Peyer's patch (tissue), 4 donors: ENCODE results near the gene ADRM1. TPM values are rescaled to one million over a fixed set of nuclear protein-coding genes. Genes with fewer than 3 reads are reported as not detected.

ENCODE experiments used
- DNase-seq, 3 donors: peaks; one replicate each; pipeline ENCODE4 v3.0.0-alpha.2; 2017 to 2019
- H3K27ac ChIP-seq, 4 donors: fragments of 200-600 bp; sonication (generic); one replicate each; pipeline ENCODE4 v1.5.1; 2016 to 2019
- H3K27me3 ChIP-seq, 2 donors: fragments of 200-600 bp; sonication (generic); one replicate each; pipeline ENCODE4 v1.5.1; 2019
- H3K36me3 ChIP-seq, 3 donors: fragments of 200-600 bp; sonication (generic); one replicate each; pipeline ENCODE4 v1.5.1; 2016 to 2019
- H3K4me1 ChIP-seq, 4 donors: fragments of 200-600 bp; sonication (generic); one replicate each; pipeline ENCODE4 v1.5.1; 2016 to 2019
- H3K4me3 ChIP-seq, 4 donors: fragments of 200-600 bp; sonication (generic); 1 replicate in 3 of 4; 2 replicates in 1 of 4; pipeline ENCODE4 v1.5.1; 2016 to 2019; ENCODE audit warnings: mild to moderate bottlenecking in 1 of 4
- H3K9me3 ChIP-seq, 4 donors: fragments of 200-600 bp; sonication (generic); one replicate each; pipeline ENCODE4 v1.5.1; 2016 to 2019; ENCODE audit warnings: mild to moderate bottlenecking in 1 of 4
- POLR2A ChIP-seq, 2 donors: fragments of 450-650 bp; IDR thresholded peaks; one replicate each; pipeline ENCODE4 v1.5.1; 2017; ENCODE audit warnings: antibody characterized with exemption in 2 of 2, mild to moderate bottlenecking in 2 of 2, moderate library complexity in 2 of 2
- total RNA-seq, 4 donors: library from RNA; depleted of rRNA; stranded (reverse); fragments of >200 nt; gene quantifications; one replicate each; pipeline ENCODE4 v1.1.0, GENCODE V29; 2016
- TF ChIP-seq, protein P1 (sequence below), 6 experiments: fragments of 450-650 bp in 4 of 6; fragments of 200-600 bp in 2 of 6; sonication (generic) in 1 of 6; IDR thresholded peaks; one replicate each; pipeline ENCODE4 v1.5.1; 2017 to 2019; ENCODE audit warnings: antibody characterized with exemption in 6 of 6, mild to moderate bottlenecking in 3 of 6, moderate library complexity in 1 of 6

ADRM1 gene
- total RNA-seq, 4 donors from 2014 or later = 90.8 to 136 (median 99.7) TPM

GRCh38 chr20:62258499-62259293, 44.1 kb upstream of the ADRM1 start:
- Histone ChIP-seq H3K9me3 (no peaks in the 10 kb centered on the region), H3K36me3 (peaks cover 0 to 82% (median 0%) of the 10 kb centered on the region in 3 donors)

DNA sequence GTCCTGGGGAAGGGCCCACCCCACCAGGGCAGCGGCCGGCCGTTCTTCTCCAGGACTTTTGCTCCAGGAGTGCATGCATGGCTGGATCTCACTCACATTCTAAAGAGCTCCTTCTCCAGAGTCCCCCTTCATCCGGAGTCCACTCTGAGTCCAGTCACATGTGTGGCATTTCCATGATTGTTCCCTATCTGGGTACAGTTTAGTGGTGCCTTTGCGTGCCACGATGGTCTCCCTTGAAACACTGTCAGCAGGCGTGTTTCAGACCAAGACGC, 43.6 kb upstream of the ADRM1 start:
- H3K27me3 ChIP-seq = no peaks in the 10 kb centered on the region
- H3K4me1 ChIP-seq = no peaks in the 10 kb centered on the region
- H3K4me3 ChIP-seq = no peak overlapping the region
- DNase-seq = no peak
- peaks cover 0 to 85% (median 0%) of the 10 kb centered on the region in 3 donors for H3K36me3 ChIP-seq
- H3K27ac ChIP-seq = no peak overlapping the region
- TF ChIP-seq, protein P1, sequence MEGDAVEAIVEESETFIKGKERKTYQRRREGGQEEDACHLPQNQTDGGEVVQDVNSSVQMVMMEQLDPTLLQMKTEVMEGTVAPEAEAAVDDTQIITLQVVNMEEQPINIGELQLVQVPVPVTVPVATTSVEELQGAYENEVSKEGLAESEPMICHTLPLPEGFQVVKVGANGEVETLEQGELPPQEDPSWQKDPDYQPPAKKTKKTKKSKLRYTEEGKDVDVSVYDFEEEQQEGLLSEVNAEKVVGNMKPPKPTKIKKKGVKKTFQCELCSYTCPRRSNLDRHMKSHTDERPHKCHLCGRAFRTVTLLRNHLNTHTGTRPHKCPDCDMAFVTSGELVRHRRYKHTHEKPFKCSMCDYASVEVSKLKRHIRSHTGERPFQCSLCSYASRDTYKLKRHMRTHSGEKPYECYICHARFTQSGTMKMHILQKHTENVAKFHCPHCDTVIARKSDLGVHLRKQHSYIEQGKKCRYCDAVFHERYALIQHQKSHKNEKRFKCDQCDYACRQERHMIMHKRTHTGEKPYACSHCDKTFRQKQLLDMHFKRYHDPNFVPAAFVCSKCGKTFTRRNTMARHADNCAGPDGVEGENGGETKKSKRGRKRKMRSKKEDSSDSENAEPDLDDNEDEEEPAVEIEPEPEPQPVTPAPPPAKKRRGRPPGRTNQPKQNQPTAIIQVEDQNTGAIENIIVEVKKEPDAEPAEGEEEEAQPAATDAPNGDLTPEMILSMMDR (IDR thresholded peaks at IDR 0.05) = no peak
- no peak for TF ChIP-seq POLR2A (IDR thresholded peaks at IDR 0.05)
- no peaks in the 10 kb centered on the region for H3K9me3 ChIP-seq

More at GRCh38 chr20:62258499-62259293, 44.1 kb upstream of the ADRM1 start:
- H3K27ac ChIP-seq = no peak overlapping the region
- H3K4me3 ChIP-seq = no peak overlapping the region
- no peaks in the 10 kb centered on the region for H3K27me3 ChIP-seq
- TF ChIP-seq, protein P1 (IDR thresholded peaks at IDR 0.05) = no peak
- TF ChIP-seq POLR2A (IDR thresholded peaks at IDR 0.05) = no peak
- no peak for DNase-seq
- no peaks in the 10 kb centered on the region for H3K4me1 ChIP-seq

DNA sequence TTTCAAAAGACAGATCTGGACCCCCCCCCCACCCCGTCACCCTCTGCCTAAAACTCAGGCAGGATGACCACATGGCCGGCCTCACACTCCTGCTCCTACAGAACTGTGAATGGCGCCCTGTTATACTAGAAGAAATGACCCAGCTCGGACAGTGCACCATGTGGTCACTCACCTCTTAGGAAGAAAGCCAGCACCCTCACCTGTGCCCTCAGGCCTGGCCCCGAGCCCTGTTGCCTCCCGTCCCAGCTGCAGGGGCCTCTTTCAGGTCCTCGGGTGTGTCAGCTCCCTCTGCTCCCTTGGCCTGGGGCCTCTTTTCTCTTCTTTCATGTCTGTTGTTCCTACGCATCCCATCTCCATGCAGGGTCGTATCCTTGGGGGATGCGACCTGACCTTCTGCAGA, 40.7 kb upstream of the ADRM1 start:
- peaks cover 0 to 86% (median 0%) of the 10 kb centered on the region in 3 donors for H3K36me3 ChIP-seq
- DNase-seq = no peak
- TF ChIP-seq POLR2A (IDR thresholded peaks at IDR 0.05) = no peak
- TF ChIP-seq, protein P1 (IDR thresholded peaks at IDR 0.05) = no peak
- H3K27me3 ChIP-seq = no peaks in the 10 kb centered on the region
- H3K4me3 ChIP-seq = no peak overlapping the region
- no peaks in the 10 kb centered on the region for H3K9me3 ChIP-seq
- H3K4me1 ChIP-seq = no peaks in the 10 kb centered on the region
- H3K27ac ChIP-seq = no peak overlapping the region

DNA sequence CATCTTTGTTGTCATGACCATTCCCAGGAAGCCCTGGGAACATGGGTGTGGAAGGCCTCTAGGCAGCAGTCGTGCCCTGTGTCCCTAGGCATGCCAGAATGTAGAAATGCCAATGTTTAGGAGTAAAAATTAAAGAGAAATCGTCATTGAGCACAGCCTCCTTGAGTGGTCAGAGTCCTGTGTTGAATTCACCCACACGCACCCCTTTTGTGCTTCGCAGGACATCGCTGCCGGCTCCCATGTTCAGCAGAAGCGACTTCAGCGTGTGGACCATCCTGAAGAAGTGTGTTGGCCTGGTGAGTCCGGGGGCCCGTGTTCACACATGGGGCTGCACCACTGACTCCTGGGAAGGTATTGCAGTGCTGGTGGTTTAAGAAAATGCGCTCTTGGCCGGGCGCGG, 39.4 kb upstream of the ADRM1 start:
- no peaks in the 10 kb centered on the region for H3K4me1 ChIP-seq
- no peaks in the 10 kb centered on the region for H3K9me3 ChIP-seq
- TF ChIP-seq, protein P1 (IDR thresholded peaks at IDR 0.05) = no peak
- no peak for TF ChIP-seq POLR2A (IDR thresholded peaks at IDR 0.05)
- H3K4me3 ChIP-seq = no peak overlapping the region
- no peak overlapping the region for H3K27ac ChIP-seq
- H3K27me3 ChIP-seq = no peaks in the 10 kb centered on the region
- peaks cover 0 to 86% (median 0%) of the 10 kb centered on the region in 3 donors for H3K36me3 ChIP-seq
- DNase-seq = no peak

DNA sequence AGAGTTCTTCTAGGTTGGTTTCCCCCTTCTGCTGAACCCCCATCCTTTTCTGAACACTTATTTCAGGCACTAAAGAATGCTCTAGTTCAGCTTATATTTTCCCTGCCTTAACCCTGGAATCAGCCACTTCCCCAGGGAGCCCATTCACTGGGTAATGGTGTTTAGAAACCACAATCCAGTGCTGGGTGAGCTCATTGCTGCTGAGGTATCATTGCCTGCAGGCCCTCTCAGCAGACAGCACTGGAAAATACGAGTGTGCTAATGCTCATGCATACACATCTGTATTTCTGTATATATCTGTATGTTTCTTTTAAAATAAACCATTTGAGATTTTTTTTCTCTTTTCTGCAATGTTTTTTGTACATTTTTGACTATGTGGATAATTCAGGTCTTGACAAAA, 37.4 kb upstream of the ADRM1 start:
- no peak for DNase-seq
- no peaks in the 10 kb centered on the region for H3K27me3 ChIP-seq
- no peak overlapping the region for H3K4me3 ChIP-seq
- H3K27ac ChIP-seq = no peak overlapping the region
- no peaks in the 10 kb centered on the region for H3K4me1 ChIP-seq
- peaks cover 0 to 83% (median 0%) of the 10 kb centered on the region in 3 donors for H3K36me3 ChIP-seq
- no peaks in the 10 kb centered on the region for H3K9me3 ChIP-seq
- TF ChIP-seq, protein P1 (IDR thresholded peaks at IDR 0.05) = no peak
- no peak for TF ChIP-seq POLR2A (IDR thresholded peaks at IDR 0.05)
